Stimulated activated CD4-positive, alpha-beta T cell treated with anti-CD3 and anti-CD28 coated beads, Interleukin-1b, Interleukin-23, amount 100 ng/mL, for 1 hour (primary cell): ENCODE measurements around the gene ARID3A.
A peak's percentile ranks its signal among the peaks of the same experiment; 100 is the strongest.

Source experiments
- DNase-seq, 2 donors: peaks; one replicate each; pipeline ENCODE4 v3.0.0-alpha.2; 2020; ENCODE audit warnings: low read depth in 2 of 2

Gene ARID3A

GRCh38 chr19:911197-912033, 14.4 kb upstream of the ARID3A start:
- no peak for DNase-seq

GRCh38 chr19:912181-913079, 13.4 kb upstream of the ARID3A start:
- DNase-seq: no peak

DNA sequence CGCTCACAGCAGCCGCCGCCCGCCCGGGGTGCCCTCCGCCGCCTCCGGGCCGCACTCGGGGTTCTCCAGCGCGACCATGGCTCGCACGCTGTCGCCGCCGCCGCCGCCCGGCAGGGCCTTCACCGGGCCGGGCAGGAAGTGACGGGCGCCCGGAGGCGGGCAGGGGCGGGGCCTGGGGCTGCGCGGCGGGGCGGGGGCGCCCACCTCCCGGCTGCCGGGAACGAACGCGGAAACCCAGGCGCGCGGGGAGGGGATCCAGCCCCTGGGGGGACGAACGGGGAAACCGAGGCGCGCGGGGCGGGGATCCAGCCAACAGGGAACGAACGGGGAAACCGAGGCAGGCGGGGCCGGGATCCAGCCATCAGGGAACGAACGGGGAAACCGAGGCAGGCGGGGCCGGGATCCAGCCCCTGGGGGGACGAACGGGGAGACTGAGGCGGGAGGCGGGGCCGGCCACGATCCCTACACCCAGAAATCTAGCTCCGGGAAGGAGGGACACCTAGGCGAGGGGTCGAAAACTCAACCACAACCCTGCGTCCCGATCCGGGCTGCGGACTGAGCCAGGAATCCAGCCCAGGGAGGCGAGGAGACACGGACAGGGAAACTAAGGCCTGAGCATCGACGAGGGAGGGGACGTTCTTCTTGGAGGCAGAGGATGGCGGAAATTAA, 12.6 kb upstream of the ARID3A start, which contains the start of gene R3HDM4:
TSS of gene R3HDM4 (minus strand) at position 140 of the 669 bp plus-strand sequence. CDS start at position 78, 62 bp downstream.
- DNase-seq: peak; percentile 66 to 81

GRCh38 chr19:916645-917322, 9.1 kb upstream of the ARID3A start:
- no peak for DNase-seq

- no peak for DNase-seq
Measured at GRCh38 chr19:917323-918151, 8.3 kb upstream of the ARID3A start, which contains the start of gene KISS1R. Gene KISS1R, plus strand, starts transcription at chr19:917333. Its CDS starts 170 bp downstream, at chr19:917503.

DNA sequence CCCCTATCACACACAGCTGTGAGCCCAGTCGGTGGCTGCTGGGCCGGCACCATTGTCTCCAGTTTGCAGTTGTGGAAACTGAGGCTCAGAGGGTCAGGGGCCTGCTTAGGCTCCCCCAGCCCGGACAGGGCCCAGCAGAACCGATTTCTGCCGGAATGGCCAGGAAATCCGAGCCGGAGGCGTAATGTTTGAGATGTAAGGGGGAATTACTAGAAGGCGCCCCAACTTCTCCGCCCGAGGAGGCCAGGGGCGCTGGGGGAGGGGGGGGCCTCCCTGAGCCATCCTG, 7.7 kb upstream of the ARID3A start:
- DNase-seq: no peak

DNA sequence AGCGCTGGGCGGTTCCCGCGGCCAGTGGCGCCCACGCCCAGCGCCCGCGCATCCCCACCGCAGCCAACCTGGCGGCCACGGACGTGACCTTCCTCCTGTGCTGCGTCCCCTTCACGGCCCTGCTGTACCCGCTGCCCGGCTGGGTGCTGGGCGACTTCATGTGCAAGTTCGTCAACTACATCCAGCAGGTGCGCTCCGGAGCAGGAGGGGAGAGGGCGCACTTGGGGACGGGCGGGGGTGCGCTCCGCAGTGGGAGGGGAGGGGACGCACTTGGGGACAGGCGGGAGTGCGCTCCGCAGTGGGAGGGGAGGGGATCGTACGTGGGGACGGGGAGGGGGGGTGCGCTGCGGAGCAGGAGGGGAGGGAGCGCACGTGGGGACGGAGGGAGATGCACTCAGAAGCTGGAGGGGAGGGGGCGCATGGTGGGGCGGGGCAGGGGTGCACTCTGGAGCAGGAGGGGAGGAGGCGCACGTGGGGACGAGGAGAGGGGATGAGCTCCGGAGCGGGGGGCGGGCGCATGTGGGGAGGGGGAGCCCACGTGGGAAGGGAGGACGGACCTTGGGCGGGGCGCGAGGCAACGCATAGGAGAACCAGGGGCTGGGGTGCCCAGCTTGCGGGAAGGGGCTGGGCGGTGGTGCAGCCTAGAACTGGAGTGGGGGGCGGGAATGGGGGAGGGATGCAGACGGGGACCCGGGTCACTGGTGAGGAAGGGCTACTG, 7.2 kb upstream of the ARID3A start:
- DNase-seq: no peak

GRCh38 chr19:919199-920050, 6.4 kb upstream of the ARID3A start:
- DNase-seq: no peak

GRCh38 chr19:920051-920864, 5.6 kb upstream of the ARID3A start:
- DNase-seq: peak in 1 of 2 donors; percentile 40

- DNase-seq: no peak
Measured at GRCh38 chr19:924553-925086, 1.2 kb upstream of the ARID3A start.

DNA sequence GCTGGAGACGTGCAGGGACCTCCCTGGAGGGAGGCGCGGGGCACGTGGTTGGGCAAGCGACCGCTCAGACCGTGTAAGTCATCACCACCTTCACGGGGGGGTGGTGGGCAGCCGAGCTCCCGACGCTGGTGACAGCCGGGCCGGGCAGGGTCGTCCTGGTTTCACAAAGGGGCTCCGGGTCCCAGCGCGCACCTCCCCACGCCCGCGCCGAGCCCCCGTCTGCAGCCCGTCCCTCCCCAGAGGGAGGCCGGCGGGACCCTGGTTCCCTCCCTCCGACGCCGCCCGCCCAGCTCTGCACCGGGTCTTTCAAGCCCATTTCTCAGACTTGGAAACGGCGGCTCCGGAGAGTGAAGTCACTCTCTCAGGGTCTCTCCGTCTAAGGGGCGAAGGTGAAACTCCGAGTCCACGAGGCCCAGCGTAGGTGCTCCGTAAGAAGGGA, 729 bp upstream of the ARID3A start:
- DNase-seq: no peak

GRCh38 chr19:926323-926588, 421 bp downstream of the ARID3A start:
- no peak for DNase-seq

GRCh38 chr19:926589-927350, 935 bp downstream of the ARID3A start:
- no peak for DNase-seq

- no peak for DNase-seq
Measured at GRCh38 chr19:927351-927779, 1.5 kb downstream of the ARID3A start.

DNA sequence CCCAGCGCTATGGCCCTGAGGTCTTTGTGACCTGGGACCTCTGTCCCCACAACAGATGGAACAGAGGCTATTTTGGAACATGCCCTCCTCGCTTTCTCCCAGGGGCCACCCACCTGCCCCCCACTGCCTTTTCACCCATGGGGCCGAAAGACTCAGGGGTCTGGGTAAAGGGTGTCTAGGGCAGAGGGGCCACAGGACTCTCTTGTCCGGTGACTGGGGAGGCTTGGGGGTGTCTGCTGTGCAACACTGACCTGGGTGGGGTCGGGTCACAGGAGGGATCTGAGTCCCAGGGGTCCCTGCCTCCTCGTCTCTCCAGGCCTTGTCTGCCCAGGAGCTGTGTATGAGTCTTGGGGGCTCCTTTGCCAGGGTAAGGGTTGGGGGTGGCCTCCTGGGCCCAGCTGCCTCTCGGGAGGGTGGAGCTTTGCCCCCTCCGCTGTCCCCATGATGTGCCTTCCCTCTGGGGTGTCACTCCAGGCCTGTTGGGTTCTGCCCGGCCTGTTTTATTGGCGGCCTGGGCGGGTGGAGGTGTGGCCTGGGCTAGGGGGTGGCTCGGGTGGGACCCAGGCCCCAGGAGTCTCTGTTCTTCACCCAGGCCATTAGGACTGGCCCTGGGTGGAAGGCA, 2.1 kb downstream of the ARID3A start:
- no peak for DNase-seq

- DNase-seq: no peak
Measured at GRCh38 chr19:928471-929202, 2.8 kb downstream of the ARID3A start.
